Left lung (tissue), 10 donors: ENCODE data around the gene PFKFB3. TPM values are rescaled to one million over a fixed set of nuclear protein-coding genes. Genes with fewer than 3 reads are reported as not detected.
A peak's percentile ranks its signal among the peaks of the same experiment; 100 is the strongest.
"Not testable (repeated sequence)": the region's sequence is repeated elsewhere in the genome, so short reads cannot be mapped to it uniquely, and the experiment has no call there.

Source experiments
- ATAC-seq: fragments of 200-7000 bp; cut with Tn5 transposase; one replicate; pipeline ENCODE4 v1.9.1; 2020; ENCODE audit warnings: moderate library complexity
- DNase-seq, 4 donors: peaks; one replicate each; pipeline ENCODE4 v3.0.0-alpha.2; 2013 to 2020
- H3K27ac ChIP-seq, 2 donors: fragments of 200-600 bp; sonication (generic) in 1 of 2; one replicate each; pipeline versions ENCODE4 v1.5.0 to v1.8.0; 2020 to 2021
- H3K27me3 ChIP-seq, 2 donors: fragments of 200-600 bp; sonication (generic) in 1 of 2; one replicate each; pipeline versions ENCODE4 v1.5.0 to v1.8.0; 2020 to 2021
- H3K36me3 ChIP-seq, 2 donors: fragments of 200-600 bp; sonication (generic) in 1 of 2; one replicate each; pipeline versions ENCODE4 v1.5.0 to v1.8.0; 2020 to 2021
- H3K4me1 ChIP-seq, 2 donors: fragments of 200-600 bp; one replicate each; pipeline ENCODE4 v1.8.0; 2021
- H3K4me3 ChIP-seq, 2 donors: fragments of 200-600 bp; sonication (generic) in 1 of 2; one replicate each; pipeline versions ENCODE4 v1.5.0 to v1.8.0; 2020 to 2021; ENCODE audit warnings: mild to moderate bottlenecking in 1 of 2
- H3K9me3 ChIP-seq, 2 donors: fragments of 200-600 bp; sonication (generic) in 1 of 2; one replicate each; pipeline versions ENCODE4 v1.5.0 to v1.8.0; 2020 to 2021
- CTCF ChIP-seq, 2 donors: fragments of 200-600 bp; sonication (generic) in 1 of 2; IDR thresholded peaks; one replicate each; pipeline versions ENCODE4 v1.5.0 to v1.8.0; 2021; ENCODE audit warnings: antibody characterized with exemption in 2 of 2
- intact Hi-C, 2 donors: fragments of 100-400 bp; cut with DNase I; formaldehyde crosslinking; loops; one replicate each; pipeline versions ENCODE4 v1.11.2 to v1.14.2; 2022
- polyA plus RNA-seq, 6 donors: library from polyadenylated mRNA; unstranded; fragments of 120-200 nt; gene quantifications; one replicate each; pipeline ENCODE4 v1.2.1, GENCODE V29; 2013; ENCODE audit not compliant: insufficient read length in 6 of 6
- total RNA-seq, 2 donors: library from RNA; stranded (reverse); fragmentation: NEBNext Ultra II Directional; extraction: Animal tissue kit (Norgen Biotek cat#: 25700); gene quantifications; one replicate each; pipeline ENCODE4 v1.2.1, GENCODE V29; 2021
- donor health status: DM: no; HTN: yes; CAD: no.
- donor health status: DM: no; HTN: no; CAD: no.

The PFKFB3 gene
- total and polyA plus RNA-seq, 8 donors: 15.3 to 120 (median 22.5) TPM

- no peak for TF ChIP-seq CTCF (IDR thresholded peaks at IDR 0.05)
- intact Hi-C loops: loop anchor here in 1 of 2 donors (5.0 kb wide), 1 partner anchor 198 kb away; no protein-coding TSS in a partner anchor
- H3K4me3 ChIP-seq: peak overlapping the region; percentile 66 to 94
- DNase-seq (peak in 2 of 4 donors; percentile 66 to 93), ATAC-seq (peak; percentile 37)
- H3K36me3 ChIP-seq: peaks cover 0 to 15% of the 10 kb centered on the region in 2 donors
- H3K27ac ChIP-seq: peak overlapping the region; percentile 91 to 96
- H3K27me3 ChIP-seq: no peaks in the 10 kb centered on the region
- peaks cover 14 to 63% of the 10 kb centered on the region in 2 donors for H3K4me1 ChIP-seq
- H3K9me3 ChIP-seq: no peaks in the 10 kb centered on the region
Measured at GRCh38 chr10:6204063-6204340, 1.3 kb downstream of the PFKFB3 start.

- peak in 3 of 4 donors; percentile 40 to 88 (median 77) for DNase-seq
- peak; percentile 12 for ATAC-seq
Measured at GRCh38 chr10:6204341-6205191, 1.8 kb downstream of the PFKFB3 start.

GRCh38 chr10:6206486-6206885, 3.8 kb downstream of the PFKFB3 start:
- Histone ChIP-seq H3K36me3 (peaks cover 0 to 27% of the 10 kb centered on the region in 2 donors), H3K4me1 (peaks cover 14 to 57% of the 10 kb centered on the region in 2 donors)
- H3K27ac ChIP-seq, H3K4me3 ChIP-seq, H3K9me3 ChIP-seq, DNase-seq, ATAC-seq, H3K27me3 ChIP-seq, intact Hi-C loops: not testable (repeated sequence)

More at GRCh38 chr10:6204341-6205191, 1.8 kb downstream of the PFKFB3 start:
- peak overlapping the region; percentile 91 to 96 for H3K27ac ChIP-seq
- intact Hi-C loops: loop anchor here in 1 of 2 donors (5.0 kb wide), 1 partner anchor 198 kb away; no protein-coding TSS in a partner anchor
- peaks cover 0 to 19% of the 10 kb centered on the region in 2 donors for H3K36me3 ChIP-seq
- no peaks in the 10 kb centered on the region for H3K27me3 ChIP-seq
- H3K9me3 ChIP-seq: no peaks in the 10 kb centered on the region
- H3K4me1 ChIP-seq: peaks cover 14 to 63% of the 10 kb centered on the region in 2 donors
- no peak for TF ChIP-seq CTCF (IDR thresholded peaks at IDR 0.05)
- H3K4me3 ChIP-seq: peak overlapping the region; percentile 66 to 94

- H3K27ac ChIP-seq: peak overlapping the region in 1 of 2 donors; percentile 65
- no peaks in the 10 kb centered on the region for H3K9me3 ChIP-seq
- intact Hi-C loops: no loop called here
- peak overlapping the region in 1 of 2 donors; percentile 20 for H3K4me3 ChIP-seq
- no peak for TF ChIP-seq CTCF (IDR thresholded peaks at IDR 0.05)
- no peak for DNase-seq
- peaks cover 5 to 55% of the 10 kb centered on the region in 2 donors for H3K4me1 ChIP-seq
- H3K27me3 ChIP-seq: no peaks in the 10 kb centered on the region
- peaks cover 0 to 39% of the 10 kb centered on the region in 2 donors for H3K36me3 ChIP-seq
- ATAC-seq: no peak
Measured at GRCh38 chr10:6207658-6208057, 4.9 kb downstream of the PFKFB3 start.

- Histone ChIP-seq H3K4me1 (peaks cover 5 to 55% of the 10 kb centered on the region in 2 donors), H3K27ac (peak overlapping the region in 1 of 2 donors; percentile 65), H3K4me3 (peak overlapping the region in 1 of 2 donors; percentile 11), H3K9me3 (no peaks in the 10 kb centered on the region), H3K36me3 (peaks cover 0 to 50% of the 10 kb centered on the region in 2 donors), H3K27me3 (no peaks in the 10 kb centered on the region)
- TF ChIP-seq CTCF (IDR thresholded peaks at IDR 0.05): no peak
- intact Hi-C loops: no loop called here
- ATAC-seq: no peak
- DNase-seq: no peak
Measured at GRCh38 chr10:6208799-6209235, 6.1 kb downstream of the PFKFB3 start.
